PFSK-1 (cell line): ENCODE data around the gene KLHL21.

ENCODE experiments used
- SIN3A ChIP-seq: IDR thresholded peaks from 2 replicates; pipeline ENCODE4 v1.6.1; 2012; ENCODE audit warnings: mild to moderate bottlenecking, low read length, moderate library complexity, borderline replicate concordance; ENCODE audit not compliant: insufficient read depth
- TAF1 ChIP-seq: IDR thresholded peaks from 2 replicates; pipeline ENCODE4 v1.6.1; 2012; ENCODE audit warnings: low read length, control low read depth, borderline replicate concordance; ENCODE audit not compliant: insufficient read depth
- TF ChIP-seq, protein P1 (sequence below), 2 experiments: IDR thresholded peaks; 2 replicates each; pipeline versions ENCODE4 v1.6.1 to v1.8.0; 2011 to 2012; ENCODE audit warnings: low read depth in 2 of 2, low read length in 2 of 2, control low read depth in 1 of 2, inconsistent platforms in 1 of 2, mild to moderate bottlenecking in 1 of 2, moderate library complexity in 1 of 2; ENCODE audit not compliant: insufficient read depth in 1 of 2

DNA sequence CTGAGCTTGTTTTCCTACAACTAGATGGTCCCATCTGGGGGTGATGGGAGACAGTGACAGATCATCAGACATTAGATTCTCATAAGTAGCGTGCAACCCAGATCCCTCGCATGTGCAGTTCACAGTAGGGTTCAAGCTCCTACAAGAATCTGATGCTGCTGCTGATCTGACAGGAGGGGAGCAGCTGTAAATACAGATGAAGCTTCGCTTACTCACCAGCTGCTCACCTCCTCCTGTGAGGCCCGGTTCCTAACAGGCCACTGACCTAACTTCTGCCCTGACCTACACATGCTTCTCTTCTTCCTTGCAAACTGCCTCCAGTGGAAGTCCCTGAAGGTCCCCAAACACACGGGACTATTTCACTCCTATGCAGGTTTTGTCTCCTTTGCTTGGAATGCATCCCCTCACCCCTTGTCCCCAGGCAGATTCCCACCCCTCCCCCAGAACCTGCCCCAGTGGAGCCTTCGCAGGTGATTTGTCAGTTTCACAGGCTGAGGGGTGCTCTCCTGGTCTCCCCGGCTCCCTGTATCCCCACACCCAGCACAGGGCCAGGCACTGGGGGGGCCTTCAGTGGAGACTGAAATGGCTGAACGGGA lies 28.5 kb downstream of the KLHL21 start:
- TF ChIP-seq, protein P1, sequence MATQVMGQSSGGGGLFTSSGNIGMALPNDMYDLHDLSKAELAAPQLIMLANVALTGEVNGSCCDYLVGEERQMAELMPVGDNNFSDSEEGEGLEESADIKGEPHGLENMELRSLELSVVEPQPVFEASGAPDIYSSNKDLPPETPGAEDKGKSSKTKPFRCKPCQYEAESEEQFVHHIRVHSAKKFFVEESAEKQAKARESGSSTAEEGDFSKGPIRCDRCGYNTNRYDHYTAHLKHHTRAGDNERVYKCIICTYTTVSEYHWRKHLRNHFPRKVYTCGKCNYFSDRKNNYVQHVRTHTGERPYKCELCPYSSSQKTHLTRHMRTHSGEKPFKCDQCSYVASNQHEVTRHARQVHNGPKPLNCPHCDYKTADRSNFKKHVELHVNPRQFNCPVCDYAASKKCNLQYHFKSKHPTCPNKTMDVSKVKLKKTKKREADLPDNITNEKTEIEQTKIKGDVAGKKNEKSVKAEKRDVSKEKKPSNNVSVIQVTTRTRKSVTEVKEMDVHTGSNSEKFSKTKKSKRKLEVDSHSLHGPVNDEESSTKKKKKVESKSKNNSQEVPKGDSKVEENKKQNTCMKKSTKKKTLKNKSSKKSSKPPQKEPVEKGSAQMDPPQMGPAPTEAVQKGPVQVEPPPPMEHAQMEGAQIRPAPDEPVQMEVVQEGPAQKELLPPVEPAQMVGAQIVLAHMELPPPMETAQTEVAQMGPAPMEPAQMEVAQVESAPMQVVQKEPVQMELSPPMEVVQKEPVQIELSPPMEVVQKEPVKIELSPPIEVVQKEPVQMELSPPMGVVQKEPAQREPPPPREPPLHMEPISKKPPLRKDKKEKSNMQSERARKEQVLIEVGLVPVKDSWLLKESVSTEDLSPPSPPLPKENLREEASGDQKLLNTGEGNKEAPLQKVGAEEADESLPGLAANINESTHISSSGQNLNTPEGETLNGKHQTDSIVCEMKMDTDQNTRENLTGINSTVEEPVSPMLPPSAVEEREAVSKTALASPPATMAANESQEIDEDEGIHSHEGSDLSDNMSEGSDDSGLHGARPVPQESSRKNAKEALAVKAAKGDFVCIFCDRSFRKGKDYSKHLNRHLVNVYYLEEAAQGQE (IDR thresholded peaks at IDR 0.05; ENCODE audit: insufficient read depth in 1 of 2, low read depth in 2 of 2, low read length in 2 of 2): no peak
- TF ChIP-seq SIN3A: no peak
- TF ChIP-seq TAF1: no peak
